Renal cortex interstitium (tissue), 11 donors: ENCODE results near the gene SLC25A22. TPM values are rescaled to one million over a fixed set of nuclear protein-coding genes. Genes with fewer than 3 reads are reported as not detected.

ENCODE experiments used
- DNase-seq, 11 donors: peaks; one replicate each; pipeline ENCODE4 v3.0.0-alpha.2; 2013; ENCODE audit warnings: low read depth in 9 of 11, low spot score in 4 of 11; ENCODE audit errors: extremely low read depth in 1 of 11
- polyA plus RNA-seq, 3 donors: library from polyadenylated mRNA; unstranded; fragments of 120-200 nt; gene quantifications; one replicate each; pipeline ENCODE4 v1.2.1, GENCODE V29; 2013; ENCODE audit not compliant: insufficient read length in 3 of 3

Gene SLC25A22
- polyA plus RNA-seq, 3 donors: 12.2 to 21.7 (median 18.9) TPM

GRCh38 chr11:742156-742546 lies 55.9 kb downstream of the SLC25A22 start:
- DNase-seq: no peak

Other genes starting within 250 kb of the SLC25A22 start
- gene LMNTD2, start 237.5 kb downstream of the SLC25A22 start, polyA plus RNA-seq: 1 to 10 TPM; 3.3 to 5.7 (median 4.9) TPM
- 10 to 100 TPM; 28.2 to 63.4 (median 54.4) TPM for gene RASSF7, start 237.3 kb downstream of the SLC25A22 start, polyA plus RNA-seq
- gene PHRF1, start 221.8 kb downstream of the SLC25A22 start, polyA plus RNA-seq: 10 to 100 TPM; 18.6 to 27.7 (median 27.0) TPM
- gene IRF7, start 182.3 kb downstream of the SLC25A22 start, polyA plus RNA-seq: 10 to 100 TPM in 2 of 3 donors, 1 to 10 TPM in 1; 6.4 to 12.8 (median 10.1) TPM
- 10 to 100 TPM; 40.3 to 65.3 (median 40.7) TPM for gene CDHR5, start 173.3 kb downstream of the SLC25A22 start, polyA plus RNA-seq
- gene SCT, start 171.1 kb downstream of the SLC25A22 start, polyA plus RNA-seq: 1 to 10 TPM in 2 of 3 donors, under 1 TPM in 1; 0.93 to 2.8 (median 2.0) TPM
- gene DRD4, start 161.0 kb downstream of the SLC25A22 start, polyA plus RNA-seq: 1 to 10 TPM; 2.0 to 7.5 (median 4.0) TPM
- 10 to 100 TPM; 44.0 to 58.7 (median 57.1) TPM for gene DEAF1, start 103.1 kb downstream of the SLC25A22 start, polyA plus RNA-seq
- gene TMEM80, start 102.5 kb downstream of the SLC25A22 start, polyA plus RNA-seq: 10 to 100 TPM; 40.4 to 66.1 (median 43.3) TPM
- gene EPS8L2, start 92.0 kb downstream of the SLC25A22 start, polyA plus RNA-seq: 100 to 1,000 TPM; 103 to 181 (median 129) TPM
- 100 to 1,000 TPM; 115 to 135 (median 130) TPM for gene TALDO1, start 50.8 kb downstream of the SLC25A22 start, polyA plus RNA-seq
- 100 to 1,000 TPM in 1 of 3 donors, 10 to 100 TPM in 2; 53.7 to 103 (median 88.2) TPM for gene GATD1, start 20.8 kb downstream of the SLC25A22 start, polyA plus RNA-seq
- under 1 TPM; 0.37 to 0.70 (median 0.67) TPM for gene CEND1, start 8.2 kb downstream of the SLC25A22 start, polyA plus RNA-seq
- 10 to 100 TPM in 1 of 3 donors, 1 to 10 TPM in 2; 6.3 to 13.4 (median 9.6) TPM for gene PIDD1, start 7.0 kb upstream of the SLC25A22 start, polyA plus RNA-seq
- 1,000 to 10,000 TPM in 2 of 3 donors, 100 to 1,000 TPM in 1; 848 to 1,190 (median 1,139) TPM for gene RPLP2, start 11.7 kb upstream of the SLC25A22 start, polyA plus RNA-seq
- gene PNPLA2, start 20.6 kb upstream of the SLC25A22 start, polyA plus RNA-seq: 10 to 100 TPM; 42.6 to 85.5 (median 65.5) TPM
- gene CRACR2B, start 29.6 kb upstream of the SLC25A22 start, polyA plus RNA-seq: 10 to 100 TPM; 10.3 to 19.4 (median 16.2) TPM
- gene CD151, start 34.7 kb upstream of the SLC25A22 start, polyA plus RNA-seq: 100 to 1,000 TPM; 140 to 214 (median 206) TPM
- 100 to 1,000 TPM in 2 of 3 donors, 10 to 100 TPM in 1; 85.4 to 128 (median 123) TPM for gene POLR2L, start 44.2 kb upstream of the SLC25A22 start, polyA plus RNA-seq
- 10 to 100 TPM; 58.3 to 81.2 (median 78.9) TPM for gene TSPAN4, start 44.6 kb upstream of the SLC25A22 start, polyA plus RNA-seq
- 100 to 1,000 TPM in 2 of 3 donors, 10 to 100 TPM in 1; 100.0 to 125 (median 113) TPM for gene CHID1, start 112.5 kb upstream of the SLC25A22 start, polyA plus RNA-seq
- gene AP2A2, start 127.6 kb upstream of the SLC25A22 start, polyA plus RNA-seq: 100 to 1,000 TPM; 105 to 133 (median 108) TPM
- gene MUC6, start 238.4 kb upstream of the SLC25A22 start, polyA plus RNA-seq: 10 to 100 TPM; 14.8 to 31.8 (median 17.0) TPM